Endodermal cell (in vitro differentiated cells): ENCODE measurements around the gene COP1. TPM values are rescaled to one million over a fixed set of nuclear protein-coding genes. Genes with fewer than 3 reads are reported as not detected.

Experiments used
- DNase-seq: peaks from one replicate; pipeline ENCODE4 v3.0.0-alpha.2; 2017
- H3K27ac ChIP-seq: 2 replicates; pipeline ENCODE4 v1.5.1; 2013; ENCODE audit warnings: mild to moderate bottlenecking, low read depth, low read length, moderate library complexity
- H3K27me3 ChIP-seq: 2 replicates; pipeline ENCODE4 v1.6.1; 2013; ENCODE audit warnings: mild to moderate bottlenecking, low read length, moderate library complexity; ENCODE audit not compliant: insufficient read depth, control insufficient read depth, poor library complexity, severe bottlenecking
- H3K36me3 ChIP-seq: 2 replicates; pipeline ENCODE4 v1.7.0; 2013; ENCODE audit warnings: mild to moderate bottlenecking, low read length, moderate library complexity; ENCODE audit not compliant: control insufficient read depth, insufficient read depth
- H3K4me1 ChIP-seq: one replicate; pipeline ENCODE4 v1.7.0; 2013; ENCODE audit warnings: low read length; ENCODE audit not compliant: control insufficient read depth, insufficient read depth
- H3K4me3 ChIP-seq: 2 replicates; pipeline ENCODE4 v1.5.1; 2013; ENCODE audit warnings: mild to moderate bottlenecking, low read length, moderate library complexity
- H3K9ac ChIP-seq: 2 replicates; pipeline ENCODE4 v1.6.1; 2013; ENCODE audit warnings: mild to moderate bottlenecking, low read length, moderate library complexity; ENCODE audit not compliant: poor library complexity, severe bottlenecking; ENCODE audit errors: extremely low read depth
- H3K9me3 ChIP-seq: 2 replicates; pipeline ENCODE4 v1.6.1; 2013; ENCODE audit warnings: mild to moderate bottlenecking, low read length, moderate library complexity; ENCODE audit not compliant: control insufficient read depth
- H3K27ac Mint-ChIP-seq: 2 replicates; pipeline ENCODE4 v1.8.0; 2020; ENCODE audit warnings: mixed read lengths
- H3K27me3 Mint-ChIP-seq: 2 replicates; pipeline ENCODE4 v1.8.0; 2021; ENCODE audit warnings: mild to moderate bottlenecking, mixed read lengths; ENCODE audit not compliant: insufficient read depth
- H3K36me3 Mint-ChIP-seq: 2 replicates; pipeline ENCODE4 v1.8.0; 2020; ENCODE audit warnings: low read depth, mixed read lengths
- H3K4me1 Mint-ChIP-seq: 2 replicates; pipeline ENCODE4 v1.8.0; 2020; ENCODE audit warnings: mixed read lengths
- H3K4me3 Mint-ChIP-seq: 2 replicates; pipeline ENCODE4 v1.8.0; 2020; ENCODE audit warnings: mild to moderate bottlenecking, moderate library complexity, mixed read lengths
- H3K9me3 Mint-ChIP-seq: 2 replicates; pipeline ENCODE4 v1.8.0; 2020; ENCODE audit warnings: mild to moderate bottlenecking, mixed read lengths
- CTCF ChIP-seq: fragments of 200-600 bp; sonication (generic); conservative IDR thresholded peaks from 2 replicates; pipeline ENCODE4 v1.5.0; 2021; ENCODE audit warnings: antibody characterized with exemption, mild to moderate bottlenecking
- WGBS, 2 experiments: methylation state at CpG; one replicate each; pipeline versions ENCODE4 v1.1.5 to v1.1.7; 2013; ENCODE audit warnings: missing lambda C conversion rate in 2 of 2, mixed read lengths in 1 of 2; ENCODE audit not compliant: insufficient coverage in 1 of 2, insufficient read length in 1 of 2; 5-methylcytosine and 5-hydroxymethylcytosine counted together
- total RNA-seq, 2 donors: library from RNA; stranded (reverse); fragmentation: NEBNext Ultra II Directional in 1 of 2; extraction: Animal tissue kit (Norgen Biotek cat#: 25700) in 1 of 2; gene quantifications; 2 replicates in 1 of 2; 3 replicates in 1 of 2; pipeline ENCODE4 v1.2.1, GENCODE V29; 2021

The COP1 gene
- total RNA-seq, 2 donors from 2014 or later: 70.1 to 70.6 TPM

DNA sequence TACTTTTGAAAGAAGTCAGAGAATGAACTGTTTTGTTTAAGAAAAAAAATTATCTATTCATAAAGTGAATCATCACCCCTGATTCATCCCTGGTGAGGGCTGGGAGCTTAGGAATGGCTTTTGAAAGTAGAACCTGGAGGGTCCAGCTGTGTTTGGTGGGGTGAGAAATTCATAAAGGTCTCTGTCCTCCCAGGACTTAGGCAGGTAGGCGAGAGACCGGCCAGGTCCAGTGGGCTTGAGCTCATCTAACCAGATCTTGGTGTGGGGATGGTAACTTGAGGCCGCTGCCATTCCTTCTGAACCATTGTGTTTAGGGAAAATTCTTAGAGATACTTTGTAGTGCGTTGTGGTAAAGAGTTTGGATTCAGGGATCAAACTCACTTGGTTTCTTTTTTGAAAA lies 306.9 kb downstream of the COP1 start:
- peaks cover 33% of the 10 kb centered on the region for H3K4me1 Mint-ChIP-seq
- WGBS, 2 experiments: 83 to 93% methylated on average over 2 to 4 of the region's 4 CpGs
- peak; percentile 16 for DNase-seq

DNA sequence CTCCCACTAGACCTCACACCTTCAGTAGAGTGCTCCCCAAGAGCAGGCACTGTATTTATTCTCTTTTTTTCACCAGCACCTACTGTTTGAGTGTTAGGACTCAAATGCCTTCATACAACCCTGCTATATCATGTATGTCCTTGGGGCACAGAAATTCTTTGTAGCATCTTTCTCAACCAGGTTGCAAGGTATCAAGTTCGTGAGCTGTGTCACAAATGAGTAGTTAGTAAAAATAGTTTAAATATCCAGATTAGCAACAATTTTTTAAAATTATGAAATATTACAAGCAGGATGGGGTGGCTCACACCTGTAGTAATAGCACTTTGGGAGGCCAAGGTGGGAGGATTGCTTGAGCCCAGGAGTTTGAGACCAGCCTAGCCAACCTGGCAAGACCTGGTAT lies 311.1 kb downstream of the COP1 start:
- WGBS, 2 experiments: no CpG with 5 or more reads among the region's 1 CpG
- Mint-ChIP-seq H3K36me3 (peaks cover 1% of the 10 kb centered on the region), H3K9me3 (peaks cover 5% of the 10 kb centered on the region)

More for the DNA sequence above, 306.9 kb downstream of the COP1 start:
- Histone ChIP-seq H3K36me3 (no peaks in the 10 kb centered on the region), H3K27ac (no peak overlapping the region), H3K9me3 (peaks cover 6% of the 10 kb centered on the region), H3K9ac (no peak overlapping the region), H3K4me3 (no peak overlapping the region), H3K27me3 (no peaks in the 10 kb centered on the region), H3K4me1 (peaks cover 23% of the 10 kb centered on the region)
- Mint-ChIP-seq H3K4me3 (no peak overlapping the region), H3K27me3 (peaks cover 94% of the 10 kb centered on the region), H3K9me3 (peaks cover 10% of the 10 kb centered on the region), H3K27ac (no peak overlapping the region), H3K36me3 (peaks cover 3% of the 10 kb centered on the region)
- no peak for TF ChIP-seq CTCF

More for the DNA sequence above, 311.1 kb downstream of the COP1 start:
- no peak for DNase-seq
- no peak for TF ChIP-seq CTCF
- no peak overlapping the region for H3K27ac Mint-ChIP-seq
- no peak overlapping the region for H3K4me3 Mint-ChIP-seq
- peaks cover 88% of the 10 kb centered on the region for H3K27me3 Mint-ChIP-seq
- Histone ChIP-seq H3K27ac (no peak overlapping the region), H3K27me3 (no peaks in the 10 kb centered on the region), H3K4me3 (no peak overlapping the region), H3K36me3 (no peaks in the 10 kb centered on the region), H3K4me1 (peaks cover 6% of the 10 kb centered on the region), H3K9ac (no peak overlapping the region), H3K9me3 (peaks cover 13% of the 10 kb centered on the region)
- peaks cover 5% of the 10 kb centered on the region for H3K4me1 Mint-ChIP-seq
